Measurements from ENCODE around the gene RPS6KA2.
A peak's percentile ranks its signal among the peaks of the same experiment; 100 is the strongest.
"Not testable (repeated sequence)": the region's sequence is repeated elsewhere in the genome, so short reads cannot be mapped to it uniquely, and the experiment has no call there.

RPS6KA2 gene

DNA sequence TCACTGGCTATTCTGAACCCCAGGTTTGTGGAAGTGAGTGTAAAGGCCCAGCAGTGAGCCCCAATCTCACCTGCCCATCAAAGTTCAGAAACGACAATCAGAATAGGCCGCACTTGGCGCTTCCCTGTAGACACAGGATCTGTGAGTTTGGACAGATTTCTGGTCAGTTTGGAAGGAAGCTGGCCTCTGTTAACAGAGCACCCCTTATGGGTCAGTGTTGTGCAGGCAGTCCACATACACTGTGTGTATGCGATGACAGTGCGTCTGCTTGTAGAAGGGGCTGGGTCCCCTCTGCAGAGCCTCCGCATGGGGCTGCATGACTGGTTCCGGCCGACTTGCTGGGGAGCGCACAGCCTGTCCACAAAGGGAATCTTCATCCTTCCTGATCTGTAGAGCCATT, 240.9 kb downstream of the RPS6KA2 start:
- no peak overlapping the region for H3K4me3 ChIP-seq (replicated peaks; ENCODE audit: insufficient read depth, low read length)
- TF ChIP-seq, protein P1, sequence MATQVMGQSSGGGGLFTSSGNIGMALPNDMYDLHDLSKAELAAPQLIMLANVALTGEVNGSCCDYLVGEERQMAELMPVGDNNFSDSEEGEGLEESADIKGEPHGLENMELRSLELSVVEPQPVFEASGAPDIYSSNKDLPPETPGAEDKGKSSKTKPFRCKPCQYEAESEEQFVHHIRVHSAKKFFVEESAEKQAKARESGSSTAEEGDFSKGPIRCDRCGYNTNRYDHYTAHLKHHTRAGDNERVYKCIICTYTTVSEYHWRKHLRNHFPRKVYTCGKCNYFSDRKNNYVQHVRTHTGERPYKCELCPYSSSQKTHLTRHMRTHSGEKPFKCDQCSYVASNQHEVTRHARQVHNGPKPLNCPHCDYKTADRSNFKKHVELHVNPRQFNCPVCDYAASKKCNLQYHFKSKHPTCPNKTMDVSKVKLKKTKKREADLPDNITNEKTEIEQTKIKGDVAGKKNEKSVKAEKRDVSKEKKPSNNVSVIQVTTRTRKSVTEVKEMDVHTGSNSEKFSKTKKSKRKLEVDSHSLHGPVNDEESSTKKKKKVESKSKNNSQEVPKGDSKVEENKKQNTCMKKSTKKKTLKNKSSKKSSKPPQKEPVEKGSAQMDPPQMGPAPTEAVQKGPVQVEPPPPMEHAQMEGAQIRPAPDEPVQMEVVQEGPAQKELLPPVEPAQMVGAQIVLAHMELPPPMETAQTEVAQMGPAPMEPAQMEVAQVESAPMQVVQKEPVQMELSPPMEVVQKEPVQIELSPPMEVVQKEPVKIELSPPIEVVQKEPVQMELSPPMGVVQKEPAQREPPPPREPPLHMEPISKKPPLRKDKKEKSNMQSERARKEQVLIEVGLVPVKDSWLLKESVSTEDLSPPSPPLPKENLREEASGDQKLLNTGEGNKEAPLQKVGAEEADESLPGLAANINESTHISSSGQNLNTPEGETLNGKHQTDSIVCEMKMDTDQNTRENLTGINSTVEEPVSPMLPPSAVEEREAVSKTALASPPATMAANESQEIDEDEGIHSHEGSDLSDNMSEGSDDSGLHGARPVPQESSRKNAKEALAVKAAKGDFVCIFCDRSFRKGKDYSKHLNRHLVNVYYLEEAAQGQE (IDR thresholded peaks at IDR 0.05; ENCODE audit: insufficient replicate concordance, low read depth), result no peak
- TF ChIP-seq POLR2AphosphoS5 (IDR thresholded peaks at IDR 0.05; ENCODE audit: low read depth), result no peak
- TF ChIP-seq GABPA (IDR thresholded peaks at IDR 0.05; ENCODE audit: low read depth), result no peak
- TF ChIP-seq SPI1 (IDR thresholded peaks at IDR 0.05; ENCODE audit: borderline replicate concordance, low read depth), result no peak
- no peaks in the 10 kb centered on the region for H3K27me3 ChIP-seq (ENCODE audit: insufficient read depth, poor library complexity, severe bottlenecking)
- DNase-seq (ENCODE audit: low read depth in 1 of 2, low spot score in 1 of 2), result no peak
- H3K27ac ChIP-seq (replicated peaks), result no peak overlapping the region

DNA sequence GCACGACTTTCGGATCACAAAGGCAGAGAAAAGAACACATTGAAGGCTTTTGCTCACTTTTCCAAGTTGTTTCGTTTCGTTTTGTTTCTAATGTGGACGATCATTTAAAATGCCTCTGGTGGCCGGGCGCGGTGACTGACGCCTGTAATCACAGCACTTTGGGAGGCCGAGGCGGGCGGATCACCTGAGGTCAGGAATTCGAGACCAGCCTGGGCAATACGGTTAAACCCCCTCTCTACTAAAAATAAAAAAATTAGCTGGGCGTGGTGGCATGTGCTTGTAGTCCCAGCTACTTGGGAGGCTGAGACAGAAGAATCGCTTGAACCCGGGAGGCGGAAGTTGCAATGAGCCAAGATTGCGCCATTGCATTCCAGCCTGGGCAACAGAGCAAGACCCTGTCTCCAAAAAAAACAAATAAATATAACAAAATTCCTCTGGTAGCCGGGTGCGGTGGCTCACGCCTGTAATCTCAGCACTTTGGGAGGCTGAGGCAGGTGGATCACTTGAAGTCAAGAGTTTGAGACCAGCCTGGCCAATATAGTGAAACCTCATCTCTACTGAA, 243.2 kb downstream of the RPS6KA2 start:
- Histone ChIP-seq H3K27ac (replicated peaks) (peak overlapping the region; percentile 79), H3K4me3 (replicated peaks; ENCODE audit: insufficient read depth, low read length) (peak overlapping the region; percentile 63)
- not testable (repeated sequence) for H3K27me3 ChIP-seq (ENCODE audit: insufficient read depth, poor library complexity, severe bottlenecking); DNase-seq (ENCODE audit: low read depth in 1 of 2, low spot score in 1 of 2)

DNA sequence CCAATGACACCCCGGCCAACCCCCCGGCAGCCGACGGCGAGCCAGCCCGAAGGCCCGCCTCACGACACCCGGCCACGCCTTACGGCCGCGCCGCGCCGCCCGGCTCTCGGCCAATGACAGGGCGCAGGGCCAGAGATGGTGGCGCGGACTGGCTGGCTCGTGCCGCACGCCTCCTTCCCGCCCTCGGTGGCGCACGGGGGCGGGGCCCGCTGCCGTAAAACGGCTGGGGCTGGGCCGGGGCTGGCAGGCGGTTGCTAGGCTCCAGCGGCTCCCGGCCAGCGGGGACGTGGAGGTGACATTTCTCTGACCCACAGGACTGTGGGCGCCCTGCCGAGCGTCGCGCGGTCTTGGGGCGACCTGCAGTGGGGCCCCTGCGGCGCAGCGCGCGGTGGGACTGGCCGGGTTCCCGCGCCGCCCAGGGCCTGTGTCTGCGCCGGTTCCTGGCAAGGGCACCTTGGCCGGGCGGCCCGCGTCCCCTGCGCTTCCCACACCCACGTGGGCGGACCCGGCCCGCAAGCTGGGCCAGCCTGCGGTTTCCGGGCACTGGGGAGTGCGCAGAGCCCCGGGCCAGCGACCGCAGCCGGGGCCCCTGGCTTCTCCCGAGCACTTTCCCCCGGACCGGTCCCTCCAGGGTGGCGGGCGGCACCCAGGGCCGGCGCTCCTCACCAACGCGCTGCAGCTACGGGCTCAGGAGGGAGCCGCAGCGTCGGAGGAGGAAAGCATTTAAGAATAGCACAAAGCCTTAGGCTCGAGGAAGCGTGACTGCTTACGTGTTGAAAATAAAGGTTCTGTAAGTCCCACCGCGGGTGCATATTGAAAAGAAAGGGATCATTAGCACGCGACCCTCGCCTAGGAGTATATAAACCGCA, 243.9 kb downstream of the RPS6KA2 start, which contains the start of gene MPC1:
MPC1 (minus strand) TSS at position 8 of the 869 bp plus-strand sequence. CDS start 64 bp downstream, outside the sequence.
- peak within 1 kb of the TSS; percentile 95 for H3K4me3 ChIP-seq (replicated peaks; ENCODE audit: insufficient read depth, low read length)
- DNase-seq (ENCODE audit: low read depth in 1 of 2, low spot score in 1 of 2), result peak; percentile 86 to 94
- peak within 1 kb of the TSS; percentile 79 for H3K27ac ChIP-seq (replicated peaks)
- no peaks in the 10 kb centered on the region for H3K27me3 ChIP-seq (ENCODE audit: insufficient read depth, poor library complexity, severe bottlenecking)
- TF ChIP-seq, protein P1 (IDR thresholded peaks at IDR 0.05; ENCODE audit: insufficient replicate concordance, low read depth), result peak; percentile 37
- TF ChIP-seq GABPA (IDR thresholded peaks at IDR 0.05; ENCODE audit: low read depth) (peak; percentile 32; the same call in 1 of the 2 replicates), CTCF (IDR thresholded peaks at IDR 0.05; ENCODE audit: insufficient read depth, low read length) (no peak), POLR2AphosphoS5 (IDR thresholded peaks at IDR 0.05; ENCODE audit: low read depth) (peak; percentile 75; the same call in 1 of the 2 replicates)

- Histone ChIP-seq H3K27me3 (ENCODE audit: insufficient read depth, poor library complexity, severe bottlenecking) (no peaks in the 10 kb centered on the region), H3K4me3 (replicated peaks; ENCODE audit: insufficient read depth, low read length) (peak overlapping the region; percentile 95), H3K27ac (replicated peaks) (peak overlapping the region; percentile 76)
- DNase-seq (ENCODE audit: low read depth in 1 of 2, low spot score in 1 of 2), result no peak
- TF ChIP-seq, protein P1 (IDR thresholded peaks at IDR 0.05; ENCODE audit: insufficient replicate concordance, low read depth), result peak; percentile 25
- TF ChIP-seq GABPA (IDR thresholded peaks at IDR 0.05; ENCODE audit: low read depth), result no peak
- TF ChIP-seq POLR2AphosphoS5 (IDR thresholded peaks at IDR 0.05; ENCODE audit: low read depth), result peak; percentile 27
Measured at GRCh38 chr6:166382500-166382932, 244.5 kb downstream of the RPS6KA2 start.

All from HL-60 (cell line).